Neural crest cell (in vitro differentiated cells): ENCODE measurements around the gene CST9. TPM values are rescaled to one million over a fixed set of nuclear protein-coding genes. Genes with fewer than 3 reads are reported as not detected.

Experiments used
- DNase-seq: peaks from one replicate; pipeline ENCODE4 v3.0.0; 2021; ENCODE audit warnings: low read depth, mixed read lengths, low spot score
- H3K27ac Mint-ChIP-seq: one replicate; pipeline ENCODE4 v1.8.0; 2021; ENCODE audit warnings: mild to moderate bottlenecking, mixed read lengths; ENCODE audit not compliant: unreplicated experiment
- H3K27me3 Mint-ChIP-seq: 2 replicates; pipeline ENCODE4 v1.8.0; 2021; ENCODE audit warnings: low read depth, mild to moderate bottlenecking, mixed read lengths
- H3K36me3 Mint-ChIP-seq: 2 replicates; pipeline ENCODE4 v1.8.0; 2021; ENCODE audit warnings: low read depth, mild to moderate bottlenecking, mixed read lengths
- H3K4me1 Mint-ChIP-seq: 2 replicates; pipeline ENCODE4 v1.8.0; 2021; ENCODE audit warnings: mixed read lengths
- H3K4me3 Mint-ChIP-seq: one replicate; pipeline ENCODE4 v1.8.0; 2021; ENCODE audit warnings: mild to moderate bottlenecking, mixed read lengths
- H3K9me3 Mint-ChIP-seq: 2 replicates; pipeline ENCODE4 v1.8.0; 2021; ENCODE audit warnings: mixed read lengths
- total RNA-seq: library from RNA; stranded (reverse); gene quantifications from 2 replicates; pipeline ENCODE4 v1.2.1, GENCODE V29; 2021
- TF ChIP-seq, protein P1 (sequence below): fragments of 200-600 bp; sonication (generic); conservative IDR thresholded peaks from 2 replicates; pipeline ENCODE4 v1.5.0; 2021; ENCODE audit warnings: antibody characterized with exemption, mild to moderate bottlenecking

Gene CST9
- total RNA-seq, 1 donor from 2014 or later = not detected

DNA sequence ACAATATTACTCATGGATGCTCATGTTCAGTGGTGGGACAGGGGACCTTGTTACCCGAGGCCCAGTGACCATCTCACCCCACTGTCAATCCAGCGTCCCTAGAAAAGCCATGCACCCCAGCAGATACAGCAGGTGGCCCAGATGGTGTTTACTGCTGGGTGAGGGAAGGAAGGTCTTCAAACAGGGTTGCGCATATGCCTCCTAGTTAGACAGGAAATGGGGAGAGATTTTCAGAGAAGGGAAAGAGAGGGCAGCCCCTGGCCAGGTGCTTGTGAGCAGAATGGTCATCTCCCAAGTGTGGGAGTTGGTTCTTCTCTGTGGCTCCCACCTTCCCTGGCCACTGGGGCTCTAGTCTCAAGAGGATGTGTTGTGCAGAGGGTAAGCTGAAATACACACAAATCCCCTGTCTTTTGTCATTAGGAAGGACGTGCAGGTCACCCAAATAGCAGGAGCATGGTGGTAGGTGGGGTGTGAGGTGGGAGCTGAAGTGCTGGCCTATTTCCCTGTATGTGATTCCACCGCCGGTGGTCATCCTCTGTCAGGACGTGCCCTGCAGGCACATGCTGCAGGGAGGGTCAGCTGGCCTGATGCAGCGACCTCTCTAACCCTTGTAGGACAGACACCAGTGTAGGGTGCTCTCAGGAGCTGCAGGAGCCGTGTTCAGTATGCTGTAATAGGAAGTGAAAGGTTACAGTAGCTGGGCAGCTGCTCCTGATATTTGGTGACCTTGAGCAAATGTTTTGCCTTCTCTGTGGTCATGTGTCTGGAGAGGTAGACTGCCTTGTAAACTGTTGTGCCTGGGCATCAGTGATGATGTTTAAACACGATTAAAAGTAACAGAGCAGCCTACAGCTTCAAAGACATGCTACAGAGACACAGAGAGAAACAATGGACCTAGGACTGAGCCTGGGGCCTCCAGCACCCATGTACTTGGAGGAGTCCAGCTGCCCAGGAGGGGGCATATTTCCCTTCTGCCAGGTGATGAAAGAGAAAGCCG is 35.3 kb upstream of the CST9 start:
- Mint-ChIP-seq H3K4me3 (peak overlapping the region; percentile 23), H3K27me3 (no peaks in the 10 kb centered on the region), H3K9me3 (no peaks in the 10 kb centered on the region), H3K4me1 (peaks cover 12% of the 10 kb centered on the region), H3K36me3 (no peaks in the 10 kb centered on the region), H3K27ac (no peak overlapping the region)
- TF ChIP-seq, protein P1, sequence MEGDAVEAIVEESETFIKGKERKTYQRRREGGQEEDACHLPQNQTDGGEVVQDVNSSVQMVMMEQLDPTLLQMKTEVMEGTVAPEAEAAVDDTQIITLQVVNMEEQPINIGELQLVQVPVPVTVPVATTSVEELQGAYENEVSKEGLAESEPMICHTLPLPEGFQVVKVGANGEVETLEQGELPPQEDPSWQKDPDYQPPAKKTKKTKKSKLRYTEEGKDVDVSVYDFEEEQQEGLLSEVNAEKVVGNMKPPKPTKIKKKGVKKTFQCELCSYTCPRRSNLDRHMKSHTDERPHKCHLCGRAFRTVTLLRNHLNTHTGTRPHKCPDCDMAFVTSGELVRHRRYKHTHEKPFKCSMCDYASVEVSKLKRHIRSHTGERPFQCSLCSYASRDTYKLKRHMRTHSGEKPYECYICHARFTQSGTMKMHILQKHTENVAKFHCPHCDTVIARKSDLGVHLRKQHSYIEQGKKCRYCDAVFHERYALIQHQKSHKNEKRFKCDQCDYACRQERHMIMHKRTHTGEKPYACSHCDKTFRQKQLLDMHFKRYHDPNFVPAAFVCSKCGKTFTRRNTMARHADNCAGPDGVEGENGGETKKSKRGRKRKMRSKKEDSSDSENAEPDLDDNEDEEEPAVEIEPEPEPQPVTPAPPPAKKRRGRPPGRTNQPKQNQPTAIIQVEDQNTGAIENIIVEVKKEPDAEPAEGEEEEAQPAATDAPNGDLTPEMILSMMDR = no peak
- no peak for DNase-seq

GRCh38 chr20:23640018-23640601 is 34.4 kb upstream of the CST9 start:
- Mint-ChIP-seq H3K27ac (no peak overlapping the region), H3K4me1 (peaks cover 18% of the 10 kb centered on the region), H3K4me3 (peak overlapping the region; percentile 49), H3K9me3 (no peaks in the 10 kb centered on the region), H3K36me3 (no peaks in the 10 kb centered on the region), H3K27me3 (no peaks in the 10 kb centered on the region)
- DNase-seq = no peak
- TF ChIP-seq, protein P1 = no peak

DNA sequence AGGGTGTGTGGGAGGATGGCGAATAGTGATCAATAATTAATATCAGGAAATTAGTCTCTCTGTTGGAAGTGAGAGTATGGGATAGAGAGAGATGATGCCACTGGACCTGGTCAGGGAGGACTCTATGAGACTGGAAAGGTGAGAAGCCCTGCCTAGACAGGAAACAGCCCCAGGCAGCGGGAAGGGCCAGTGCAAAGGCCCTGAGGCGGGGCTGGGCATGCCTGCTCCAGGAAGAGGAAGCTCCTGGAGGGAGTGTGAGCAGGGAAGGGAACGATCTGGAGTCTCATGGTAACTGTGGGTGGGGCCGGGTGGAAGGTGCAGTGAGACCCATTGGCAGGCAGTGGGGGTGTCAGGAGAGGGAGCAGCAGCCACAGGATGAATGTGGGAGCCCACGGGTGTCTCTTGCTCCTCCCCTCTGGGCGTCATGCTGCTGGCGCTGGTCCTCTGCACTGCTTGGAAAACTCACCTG is 33.8 kb upstream of the CST9 start:
- Mint-ChIP-seq H3K27ac (no peak overlapping the region), H3K9me3 (no peaks in the 10 kb centered on the region), H3K36me3 (no peaks in the 10 kb centered on the region), H3K4me3 (peak overlapping the region; percentile 81), H3K27me3 (no peaks in the 10 kb centered on the region), H3K4me1 (peaks cover 24% of the 10 kb centered on the region)
- TF ChIP-seq, protein P1 = no peak
- DNase-seq = no peak

DNA sequence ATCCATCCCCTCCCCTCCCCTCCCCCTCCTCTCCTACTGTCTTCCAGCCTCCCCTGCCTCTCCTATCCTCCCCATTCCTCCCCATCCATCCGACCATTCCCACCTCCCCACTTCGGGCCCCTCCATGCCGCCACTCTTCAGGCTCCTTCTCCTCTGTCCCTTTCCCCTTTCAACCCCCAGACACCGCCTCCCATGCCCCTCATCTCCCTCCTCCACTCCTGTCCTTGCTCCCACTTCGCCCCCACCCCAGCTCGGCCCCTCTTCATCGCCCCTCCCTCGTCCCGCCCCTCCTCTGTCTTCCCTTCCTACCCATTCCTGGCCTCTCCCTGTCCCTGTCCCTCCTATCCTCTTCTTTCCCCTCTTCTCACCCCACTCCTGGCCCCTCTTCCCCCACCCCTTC is 32.6 kb upstream of the CST9 start:
- H3K4me3 Mint-ChIP-seq = no peak overlapping the region
- no peaks in the 10 kb centered on the region for H3K27me3 Mint-ChIP-seq
- no peaks in the 10 kb centered on the region for H3K36me3 Mint-ChIP-seq
- DNase-seq = no peak
- peaks cover 25% of the 10 kb centered on the region for H3K4me1 Mint-ChIP-seq
- no peaks in the 10 kb centered on the region for H3K9me3 Mint-ChIP-seq
- TF ChIP-seq, protein P1 = no peak
- H3K27ac Mint-ChIP-seq = no peak overlapping the region

GRCh38 chr20:23637282-23638221 is 31.8 kb upstream of the CST9 start, which contains the start of gene CST3:
Gene CST3, minus strand, starts transcription at chr20:23637955. Its CDS starts 93 bp downstream, at chr20:23637862.
- H3K36me3 Mint-ChIP-seq = no peaks in the 10 kb centered on the region
- H3K27me3 Mint-ChIP-seq = no peaks in the 10 kb centered on the region
- TF ChIP-seq, protein P1 = no peak
- H3K4me1 Mint-ChIP-seq = peaks cover 25% of the 10 kb centered on the region
- DNase-seq = peak; percentile 63
- peak within 1 kb of the TSS; percentile 97 for H3K4me3 Mint-ChIP-seq
- H3K27ac Mint-ChIP-seq = peak within 1 kb of the TSS; percentile 95
- H3K9me3 Mint-ChIP-seq = no peaks in the 10 kb centered on the region
